PFSK-1 (cell line): Measurements from ENCODE around the gene HID1.

Experiments used
- POLR2AphosphoS5 ChIP-seq: IDR thresholded peaks from 2 replicates; pipeline ENCODE4 v1.6.1; 2012; ENCODE audit warnings: low read depth, mild to moderate bottlenecking, control low read depth, low read length, moderate library complexity
- REST ChIP-seq, 2 experiments: IDR thresholded peaks; 2 replicates each; pipeline versions ENCODE4 v1.6.1 to v1.8.0; 2011 to 2012; ENCODE audit warnings: low read depth in 2 of 2, low read length in 2 of 2, control low read depth in 1 of 2, inconsistent platforms in 1 of 2, mild to moderate bottlenecking in 1 of 2, moderate library complexity in 1 of 2; ENCODE audit not compliant: insufficient read depth in 1 of 2
- TAF1 ChIP-seq: IDR thresholded peaks from 2 replicates; pipeline ENCODE4 v1.6.1; 2012; ENCODE audit warnings: low read length, control low read depth, borderline replicate concordance; ENCODE audit not compliant: insufficient read depth

- TF ChIP-seq TAF1 (no peak), POLR2AphosphoS5 (no peak), REST (IDR thresholded peaks at IDR 0.05; ENCODE audit: insufficient read depth in 1 of 2, low read depth in 2 of 2, low read length in 2 of 2) (no peak)
These were observed 27.0 kb upstream of the HID1 start for GRCh38 chr17:74999523-74999922.
